ENCODE data around the gene AK3.
"Not testable (repeated sequence)": the region's sequence is repeated elsewhere in the genome, so short reads cannot be mapped to it uniquely, and the experiment has no call there.

Gene AK3

GRCh38 chr9:4662989-4663792, 77.8 kb downstream of the AK3 start:
- no peak for DNase-seq

DNA sequence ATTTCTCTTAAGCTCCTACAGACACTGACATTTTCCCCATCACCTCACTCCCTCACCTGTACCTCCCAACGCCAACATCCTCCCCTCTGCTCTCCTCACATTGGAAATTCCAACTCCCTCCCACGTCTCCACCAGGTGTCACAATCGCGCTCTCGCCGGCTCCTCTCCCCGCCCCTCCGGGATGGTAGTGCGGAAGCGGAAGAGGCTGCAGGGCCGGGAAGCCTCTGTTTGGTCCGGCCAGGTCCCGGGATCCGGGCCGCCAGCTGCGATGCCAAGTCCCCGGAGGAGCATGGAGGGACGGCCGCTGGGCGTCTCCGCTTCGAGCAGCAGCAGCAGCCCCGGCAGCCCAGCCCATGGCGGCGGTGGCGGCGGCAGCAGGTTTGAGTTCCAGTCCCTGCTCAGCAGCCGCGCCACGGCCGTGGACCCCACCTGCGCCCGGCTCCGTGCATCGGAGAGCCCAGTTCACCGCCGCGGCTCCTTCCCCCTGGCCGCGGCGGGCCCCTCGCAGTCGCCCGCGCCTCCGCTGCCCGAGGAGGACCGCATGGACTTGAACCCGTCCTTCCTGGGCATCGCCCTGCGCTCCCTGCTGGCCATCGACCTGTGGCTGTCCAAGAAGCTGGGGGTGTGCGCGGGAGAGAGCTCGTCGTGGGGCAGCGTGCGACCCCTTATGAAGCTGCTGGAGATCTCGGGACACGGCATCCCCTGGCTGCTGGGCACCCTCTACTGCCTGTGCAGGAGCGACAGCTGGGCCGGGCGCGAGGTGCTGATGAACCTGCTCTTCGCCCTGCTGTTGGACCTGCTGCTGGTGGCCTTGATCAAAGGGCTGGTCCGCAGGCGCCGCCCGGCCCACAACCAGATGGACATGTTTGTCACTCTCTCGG, 78.7 kb downstream of the AK3 start, which contains the start of gene PLPP6:
TSS of gene PLPP6 (plus strand) at position 187 of the 881 bp plus-strand sequence. CDS start at position 269, 82 bp downstream.
- peak; percentile 83 for DNase-seq

- no peak for DNase-seq
Measured at GRCh38 chr9:4661611-4662010, 79.4 kb downstream of the AK3 start.

GRCh38 chr9:4661165-4661564, 79.8 kb downstream of the AK3 start:
- peak; percentile 29 for DNase-seq

- not testable (repeated sequence) for DNase-seq
Measured at GRCh38 chr9:4660665-4661064, 80.3 kb downstream of the AK3 start.

Measured in kidney glomerular epithelial cell (primary cell).